Prostate gland (tissue), 2 donors: ENCODE results near the gene MAML3. TPM values are rescaled to one million over a fixed set of nuclear protein-coding genes. Genes with fewer than 3 reads are reported as not detected.
"Not testable (repeated sequence)": the region's sequence is repeated elsewhere in the genome, so short reads cannot be mapped to it uniquely, and the experiment has no call there.

Experiments
- DNase-seq: peaks from one replicate; pipeline ENCODE4 v3.0.0-alpha.2; 2019; ENCODE audit warnings: low spot score
- H3K27ac ChIP-seq, 2 donors: fragments of 200-600 bp; sonication (generic); 2 replicates each; pipeline ENCODE4 v1.5.1; 2017 to 2019
- H3K27me3 ChIP-seq: fragments of 200-600 bp; sonication (generic); replicated peaks from 2 replicates; pipeline ENCODE4 v1.5.1; 2019; ENCODE audit not compliant: insufficient read depth
- H3K36me3 ChIP-seq, 2 donors: fragments of 200-600 bp; sonication (generic); 1 replicate in 1 of 2; 2 replicates in 1 of 2; pipeline versions ENCODE4 v1.5.1 to v1.8.1; 2017 to 2019
- H3K4me1 ChIP-seq: fragments of 200-600 bp; sonication (generic); replicated peaks from 2 replicates; pipeline ENCODE4 v1.5.1; 2019
- H3K4me3 ChIP-seq, 2 donors: fragments of 200-600 bp; sonication (generic); 2 replicates each; pipeline ENCODE4 v1.5.1; 2017 to 2019
- H3K9me3 ChIP-seq: fragments of 200-600 bp; sonication (generic); 2 replicates; pipeline ENCODE4 v1.5.1; 2017
- POLR2A ChIP-seq: fragments of 450-650 bp; IDR thresholded peaks from one replicate; pipeline ENCODE4 v1.6.1; 2016; ENCODE audit warnings: antibody characterized with exemption, mild to moderate bottlenecking
- POLR2AphosphoS5 ChIP-seq: sonication (generic); formaldehyde crosslinking; IDR thresholded peaks from one replicate; pipeline ENCODE4 v1.6.1; 2017; ENCODE audit warnings: antibody characterized with exemption
- WGBS: methylation state at CpG from one replicate; pipeline ENCODE4 v1.1.5; 2018; 5-methylcytosine and 5-hydroxymethylcytosine counted together
- intact Hi-C: fragments of 100-400 bp; cut with DNase I; formaldehyde crosslinking; loops from one replicate; pipeline ENCODE4 v1.14.2; 2022
- total RNA-seq, 2 donors: library from RNA; depleted of rRNA; stranded (reverse); fragments of >200 nt; gene quantifications; one replicate each; pipeline ENCODE4 v1.1.0, GENCODE V29; 2016
- TF ChIP-seq, protein P1 (sequence below), 4 experiments: fragments of 200-600 bp in 2 of 4; fragments of 450-650 bp in 2 of 4; sonication (generic) in 2 of 4; IDR thresholded peaks; 1 replicate in 3 of 4; 2 replicates in 1 of 4; pipeline ENCODE4 v1.5.1; 2016 to 2019; ENCODE audit warnings: antibody characterized with exemption in 4 of 4, mild to moderate bottlenecking in 2 of 4, moderate library complexity in 2 of 4

Gene MAML3
- total RNA-seq, 2 donors from 2014 or later: 15.0 to 30.6 TPM

GRCh38 chr4:139955600-139955999, 198.4 kb downstream of the MAML3 start:
- Histone ChIP-seq H3K4me1 (no peaks in the 10 kb centered on the region), H3K27ac (no peak overlapping the region), H3K4me3 (no peak overlapping the region), H3K27me3 (no peaks in the 10 kb centered on the region), H3K36me3 (no peaks in the 10 kb centered on the region), H3K9me3 (no peaks in the 10 kb centered on the region)
- TF ChIP-seq, protein P1, sequence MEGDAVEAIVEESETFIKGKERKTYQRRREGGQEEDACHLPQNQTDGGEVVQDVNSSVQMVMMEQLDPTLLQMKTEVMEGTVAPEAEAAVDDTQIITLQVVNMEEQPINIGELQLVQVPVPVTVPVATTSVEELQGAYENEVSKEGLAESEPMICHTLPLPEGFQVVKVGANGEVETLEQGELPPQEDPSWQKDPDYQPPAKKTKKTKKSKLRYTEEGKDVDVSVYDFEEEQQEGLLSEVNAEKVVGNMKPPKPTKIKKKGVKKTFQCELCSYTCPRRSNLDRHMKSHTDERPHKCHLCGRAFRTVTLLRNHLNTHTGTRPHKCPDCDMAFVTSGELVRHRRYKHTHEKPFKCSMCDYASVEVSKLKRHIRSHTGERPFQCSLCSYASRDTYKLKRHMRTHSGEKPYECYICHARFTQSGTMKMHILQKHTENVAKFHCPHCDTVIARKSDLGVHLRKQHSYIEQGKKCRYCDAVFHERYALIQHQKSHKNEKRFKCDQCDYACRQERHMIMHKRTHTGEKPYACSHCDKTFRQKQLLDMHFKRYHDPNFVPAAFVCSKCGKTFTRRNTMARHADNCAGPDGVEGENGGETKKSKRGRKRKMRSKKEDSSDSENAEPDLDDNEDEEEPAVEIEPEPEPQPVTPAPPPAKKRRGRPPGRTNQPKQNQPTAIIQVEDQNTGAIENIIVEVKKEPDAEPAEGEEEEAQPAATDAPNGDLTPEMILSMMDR (IDR thresholded peaks at IDR 0.05): no peak
- TF ChIP-seq POLR2A: no peak
- TF ChIP-seq POLR2AphosphoS5: no peak
- 61% methylated on average over 2 of the region's 2 CpGs for WGBS
- DNase-seq: no peak
- intact Hi-C loops: no loop called here

DNA sequence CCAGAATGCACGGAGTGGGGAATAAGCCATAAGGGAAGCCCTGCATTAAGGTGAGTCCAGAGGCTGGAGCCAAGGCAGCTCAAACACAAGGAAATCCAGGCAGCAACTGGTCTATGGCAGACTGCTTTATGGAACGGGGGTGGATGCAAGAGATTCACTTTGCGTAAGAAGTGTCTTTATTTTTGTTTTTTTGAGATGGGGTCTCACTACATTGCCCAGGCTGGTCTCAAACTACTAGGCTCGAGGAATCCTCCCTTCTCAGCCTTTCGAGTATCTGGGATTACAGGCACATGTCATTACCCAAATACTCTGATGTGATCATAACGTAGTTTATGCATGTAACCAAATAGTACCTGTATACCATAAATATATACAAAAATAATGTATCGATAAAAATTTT, 199.5 kb downstream of the MAML3 start:
- no peak for DNase-seq
- Histone ChIP-seq H3K4me3 (no peak overlapping the region), H3K36me3 (no peaks in the 10 kb centered on the region), H3K4me1 (no peaks in the 10 kb centered on the region), H3K27me3 (no peaks in the 10 kb centered on the region), H3K27ac (no peak overlapping the region), H3K9me3 (no peaks in the 10 kb centered on the region)
- TF ChIP-seq, protein P1 (IDR thresholded peaks at IDR 0.05): no peak
- no peak for TF ChIP-seq POLR2A
- no peak for TF ChIP-seq POLR2AphosphoS5
- intact Hi-C loops: no loop called here
- 95% methylated on average over 7 of the region's 7 CpGs for WGBS

GRCh38 chr4:139951021-139951420, 203.0 kb downstream of the MAML3 start:
- intact Hi-C loops: no loop called here
- no peak for DNase-seq
- H3K4me1 ChIP-seq: no peaks in the 10 kb centered on the region
- H3K4me3 ChIP-seq: no peak overlapping the region
- H3K36me3 ChIP-seq: no peaks in the 10 kb centered on the region
- H3K27me3 ChIP-seq: no peaks in the 10 kb centered on the region
- H3K9me3 ChIP-seq: no peaks in the 10 kb centered on the region
- TF ChIP-seq, protein P1 (IDR thresholded peaks at IDR 0.05): no peak
- TF ChIP-seq POLR2AphosphoS5 (no peak), POLR2A (no peak)
- no peak overlapping the region for H3K27ac ChIP-seq
- whole genome bisulfite sequencing: 92% methylated on average over 2 of the region's 2 CpGs

GRCh38 chr4:139950568-139950967, 203.4 kb downstream of the MAML3 start:
- TF ChIP-seq, protein P1 (IDR thresholded peaks at IDR 0.05): no peak
- TF ChIP-seq POLR2A (no peak), POLR2AphosphoS5 (no peak)
- no peaks in the 10 kb centered on the region for H3K9me3 ChIP-seq
- no peak overlapping the region for H3K27ac ChIP-seq
- 83% methylated on average over 5 of the region's 5 CpGs for WGBS
- H3K27me3 ChIP-seq: no peaks in the 10 kb centered on the region
- H3K4me1 ChIP-seq: no peaks in the 10 kb centered on the region
- DNase-seq: no peak
- no peak overlapping the region for H3K4me3 ChIP-seq
- no peaks in the 10 kb centered on the region for H3K36me3 ChIP-seq
- intact Hi-C loops: no loop called here

GRCh38 chr4:139944916-139945315, 209.1 kb downstream of the MAML3 start:
- H3K4me3 ChIP-seq, H3K4me1 ChIP-seq, DNase-seq, H3K27me3 ChIP-seq, intact Hi-C loops, H3K27ac ChIP-seq, H3K36me3 ChIP-seq, H3K9me3 ChIP-seq: not testable (repeated sequence)
- 61% methylated on average over 2 of the region's 2 CpGs for WGBS
